Islet of Langerhans (tissue), 1 donor: ENCODE measurements around the gene PCDH19.

Source experiments
- FAIRE-seq: peaks from one replicate; lab custom pipeline; 2011; peaks lifted over from hg19 to GRCh38; lab: Jason Lieb, UNC

The PCDH19 gene

DNA sequence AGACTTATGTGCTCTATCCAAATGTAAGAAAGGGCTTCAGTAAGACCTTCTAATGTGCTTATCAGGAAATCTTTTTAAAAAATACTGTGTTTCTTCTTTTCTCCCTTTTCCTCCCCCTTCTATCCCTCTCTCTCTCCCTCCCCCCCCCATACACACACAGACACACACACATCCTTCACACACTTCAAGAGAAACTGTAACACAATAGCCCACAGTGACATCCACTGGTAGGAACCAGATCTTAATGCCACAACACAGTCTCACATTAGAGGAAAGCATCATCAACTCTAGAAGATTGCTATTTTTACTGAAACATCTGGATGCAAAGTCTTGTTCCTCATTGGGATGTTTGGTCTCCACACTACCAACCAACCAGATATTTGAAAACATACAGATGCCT, 4.6 kb downstream of the PCDH19 start:
- FAIRE-seq = no peak

DNA sequence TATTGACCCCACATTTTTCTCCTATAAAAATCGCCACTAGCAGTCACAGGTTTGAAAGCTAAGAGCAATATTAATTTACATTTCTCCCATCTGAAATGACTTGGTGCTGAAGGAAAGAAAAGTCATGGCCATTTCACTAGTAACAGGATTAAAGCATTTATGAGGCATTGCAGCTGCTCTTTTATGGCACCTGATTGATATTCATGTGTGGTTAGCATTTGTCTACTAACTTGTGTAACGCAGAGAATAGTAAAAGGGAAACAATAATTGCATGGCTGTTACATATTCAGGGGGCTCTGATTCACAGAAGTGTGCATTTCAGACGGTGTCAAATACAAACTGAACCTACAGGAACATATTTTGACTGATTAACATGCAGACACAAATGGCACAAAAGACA, 5.2 kb downstream of the PCDH19 start:
- no peak for FAIRE-seq

DNA sequence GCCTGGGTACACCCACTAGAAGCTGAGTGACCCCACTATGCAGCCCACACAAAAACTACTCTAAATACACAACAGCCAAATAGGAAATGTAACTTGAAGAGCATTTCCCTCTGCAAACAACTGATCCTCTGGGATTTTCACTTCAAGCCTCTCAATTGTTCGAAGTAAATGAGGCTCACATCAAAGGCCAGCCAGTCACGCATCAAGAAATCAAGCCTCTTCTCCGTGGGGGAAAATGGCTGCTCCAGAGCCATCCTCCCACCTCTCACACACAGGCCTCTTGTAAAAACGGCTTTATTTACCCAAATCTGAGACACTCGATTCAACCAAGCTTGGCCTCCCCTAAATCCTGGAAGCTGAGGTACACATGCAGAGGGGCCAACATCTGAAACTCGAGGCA, 14.3 kb downstream of the PCDH19 start:
- FAIRE-seq = no peak

DNA sequence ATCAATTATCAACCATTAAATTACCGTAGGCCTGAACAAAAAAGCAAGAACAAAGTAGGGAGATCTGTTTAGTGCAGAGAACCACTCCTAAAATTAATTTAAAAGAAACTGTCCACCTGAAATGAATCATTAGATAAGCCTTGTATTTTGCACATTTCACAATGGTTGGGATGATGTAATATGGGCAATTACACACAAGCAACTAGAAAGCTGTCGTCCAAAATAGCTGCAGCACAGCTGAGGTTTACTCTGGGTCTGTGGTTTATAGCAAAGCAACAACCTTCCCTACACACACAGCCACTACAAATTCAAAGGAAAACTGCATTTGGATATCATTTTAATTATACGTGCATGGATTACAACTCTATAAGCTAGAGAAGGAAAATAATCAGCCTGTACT, 28.5 kb downstream of the PCDH19 start:
- no peak for FAIRE-seq

DNA sequence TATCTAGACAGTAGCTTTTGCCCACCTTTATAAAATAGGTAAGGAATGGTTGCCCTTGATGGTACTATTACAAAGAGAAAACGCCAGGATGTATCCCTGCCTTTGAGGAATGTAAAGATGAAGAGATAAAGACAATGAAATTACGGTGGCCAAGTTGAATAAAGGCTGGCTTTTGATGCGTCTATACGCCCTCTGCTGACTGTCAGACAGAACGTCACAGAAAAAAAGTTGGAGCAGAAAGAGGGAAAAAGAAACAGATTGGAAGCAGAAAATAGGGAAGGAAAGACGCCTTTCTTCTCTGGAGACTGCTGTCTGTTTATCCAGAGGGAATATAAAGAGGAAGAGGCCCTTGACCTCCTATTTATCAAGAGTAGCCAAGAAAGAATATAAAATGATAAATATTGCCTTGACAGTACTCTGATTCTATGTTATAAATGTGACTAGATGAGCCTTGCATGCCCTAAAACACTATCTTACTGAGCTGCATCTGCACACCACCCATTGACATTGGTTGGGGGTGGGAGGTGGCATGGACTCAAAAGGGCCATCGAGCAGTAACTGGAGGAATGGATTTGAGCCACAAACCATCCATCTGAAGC, 30.6 kb downstream of the PCDH19 start:
- FAIRE-seq = peak; percentile 94

DNA sequence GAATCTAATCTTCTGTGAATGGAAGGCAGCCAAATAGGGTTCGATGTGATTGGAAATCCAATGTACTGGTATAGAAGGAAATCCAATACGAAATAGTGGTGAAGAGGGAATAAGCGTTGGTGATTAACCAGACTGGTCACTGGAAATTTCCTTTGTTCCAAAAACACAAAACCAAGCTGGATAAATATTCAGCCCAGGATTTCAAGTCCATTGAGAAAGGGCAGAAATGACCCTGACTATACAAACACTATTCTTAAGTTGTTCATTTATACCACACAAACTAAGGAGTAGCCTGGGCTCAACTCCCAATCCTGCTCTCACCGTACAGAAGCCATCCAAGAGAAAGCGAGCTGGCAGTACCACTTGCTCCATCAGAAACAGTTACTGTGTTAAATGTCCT, 32.2 kb downstream of the PCDH19 start:
- FAIRE-seq = no peak

DNA sequence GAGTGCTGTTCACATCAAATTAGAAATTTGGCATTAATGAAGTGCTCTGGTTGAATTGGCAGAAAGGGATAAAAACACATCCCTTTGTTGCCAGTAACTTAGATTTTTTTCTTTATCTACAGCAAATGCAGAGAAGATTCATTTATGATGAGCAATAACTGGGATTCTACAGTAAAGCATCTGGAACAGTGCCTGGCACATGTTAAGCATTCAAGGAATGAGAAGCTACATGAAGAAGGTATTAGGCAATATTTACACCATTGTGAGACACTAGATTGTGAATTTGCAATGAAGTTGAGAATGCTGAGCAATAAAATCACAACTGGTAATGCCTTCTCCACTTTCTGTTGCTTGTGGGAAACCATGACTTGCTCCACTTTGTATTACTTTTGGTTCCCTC, 33.5 kb downstream of the PCDH19 start:
- no peak for FAIRE-seq

DNA sequence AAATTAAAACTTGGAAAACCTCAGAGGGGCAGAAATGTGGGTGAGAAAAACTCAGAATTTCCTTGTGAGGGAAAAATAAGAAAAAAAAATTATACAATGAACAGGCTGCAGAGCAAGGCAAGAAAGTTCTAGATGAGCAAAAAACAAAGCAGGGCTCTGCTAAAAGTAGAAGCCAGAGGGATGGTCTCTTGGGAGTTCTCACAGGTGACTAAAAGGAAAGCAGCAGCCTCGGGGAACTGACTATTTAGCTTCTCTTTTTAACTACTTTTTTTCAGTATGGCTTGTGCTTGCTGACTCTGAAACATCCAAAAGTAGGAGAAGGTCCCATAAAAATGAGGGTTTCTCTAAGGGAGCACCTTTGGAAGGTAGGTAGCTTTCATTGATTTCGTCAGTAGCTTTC, 36.4 kb downstream of the PCDH19 start:
- no peak for FAIRE-seq

DNA sequence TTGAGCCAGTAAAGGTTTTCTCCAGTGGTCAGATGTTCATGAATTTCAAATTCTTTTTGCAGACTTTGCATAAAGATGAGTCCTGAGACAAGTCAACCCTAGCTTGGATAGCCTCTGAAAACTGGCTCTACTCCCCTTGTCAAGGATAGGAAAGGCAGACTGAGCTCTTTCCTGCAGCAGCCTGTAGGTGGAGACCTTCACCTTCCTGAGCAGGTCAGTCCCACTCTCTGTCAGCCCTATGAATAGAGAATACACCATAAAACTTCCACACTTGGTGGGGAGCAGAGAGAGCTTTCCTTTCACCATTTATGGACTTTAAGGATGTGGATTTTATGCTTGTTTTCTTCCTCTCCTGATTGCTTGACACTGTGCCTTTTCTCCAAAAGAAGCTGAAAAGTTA, 41.9 kb downstream of the PCDH19 start:
- FAIRE-seq = no peak

DNA sequence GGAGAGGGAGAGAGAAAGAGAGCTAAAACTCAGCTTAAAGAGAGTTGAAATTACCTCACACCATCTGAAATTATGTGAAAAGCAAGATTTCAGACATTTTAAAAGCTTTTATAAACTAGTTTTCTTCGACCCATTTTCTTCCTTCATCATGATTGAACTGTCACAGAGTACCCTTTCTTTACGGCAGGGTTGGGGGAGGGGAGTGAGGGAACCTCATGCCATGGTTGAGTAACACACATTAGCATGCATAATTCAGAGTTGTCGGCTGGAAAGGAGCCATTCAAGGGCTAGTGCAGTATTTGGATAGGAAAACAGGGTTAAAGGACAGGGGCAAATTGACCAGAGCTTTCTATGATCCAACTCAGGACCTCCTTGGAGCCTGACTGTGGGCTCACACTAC, 46.2 kb downstream of the PCDH19 start:
- FAIRE-seq = no peak

DNA sequence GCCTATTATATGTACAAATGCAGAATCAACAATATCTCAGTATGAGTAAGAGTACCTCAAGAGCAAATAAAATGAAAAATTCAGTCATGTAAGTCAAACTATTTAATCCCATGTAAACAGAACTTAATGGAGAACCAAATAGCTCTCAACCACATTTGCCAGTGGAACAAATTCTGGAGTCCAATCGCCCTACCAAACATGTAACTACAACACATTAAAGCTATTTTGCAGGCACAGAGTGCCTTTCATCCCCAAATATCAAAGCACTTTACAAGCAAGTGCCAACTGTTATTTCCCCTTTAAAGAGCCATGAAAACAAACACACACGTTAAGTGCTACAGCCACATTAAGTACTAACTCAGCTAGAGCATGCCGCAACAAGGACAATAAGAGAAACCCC, 51.3 kb downstream of the PCDH19 start:
- no peak for FAIRE-seq

DNA sequence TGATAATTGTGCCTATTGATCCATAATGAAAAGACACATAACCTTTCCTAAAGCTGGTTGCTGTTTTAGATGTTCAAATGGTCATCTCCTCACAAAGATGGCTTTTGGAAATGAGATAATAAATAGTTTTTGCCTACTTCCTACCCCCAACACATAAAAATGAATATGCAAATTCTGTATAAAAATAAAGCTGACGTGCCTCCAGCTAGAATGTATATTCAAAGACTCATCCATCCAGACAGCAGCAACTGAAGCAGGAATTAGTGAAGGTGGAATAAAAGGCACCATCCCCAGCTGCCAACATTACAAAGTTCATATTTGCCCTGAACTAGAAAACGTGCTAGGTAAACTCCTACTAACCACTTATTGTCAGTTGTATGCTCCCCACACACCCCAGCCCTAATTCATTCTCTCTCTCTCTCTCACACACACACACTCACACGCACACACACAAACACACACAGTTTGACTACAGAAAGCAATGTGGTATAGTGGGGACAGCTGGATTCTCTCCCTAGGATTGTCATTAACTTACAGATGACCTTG, 53.6 kb downstream of the PCDH19 start:
- FAIRE-seq = no peak

DNA sequence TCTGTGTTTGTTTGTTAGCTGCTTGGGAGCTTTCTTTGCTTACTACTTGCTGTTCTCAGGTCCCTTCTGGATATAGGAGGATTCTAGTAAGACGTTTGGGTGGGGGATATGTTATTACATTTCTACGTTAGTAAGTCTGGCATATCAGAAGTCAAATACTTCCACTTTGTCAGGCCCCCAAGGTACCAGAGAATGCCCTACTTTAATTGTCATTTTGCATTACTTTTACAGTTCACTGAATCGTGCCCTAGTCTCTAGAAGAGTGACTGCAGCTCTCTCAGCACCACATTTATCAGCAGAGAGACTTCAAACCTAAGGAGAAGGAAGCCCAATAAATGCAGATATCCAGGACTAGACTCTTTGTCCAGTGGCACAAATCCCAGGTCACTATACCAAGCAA, 54.4 kb downstream of the PCDH19 start:
- no peak for FAIRE-seq

DNA sequence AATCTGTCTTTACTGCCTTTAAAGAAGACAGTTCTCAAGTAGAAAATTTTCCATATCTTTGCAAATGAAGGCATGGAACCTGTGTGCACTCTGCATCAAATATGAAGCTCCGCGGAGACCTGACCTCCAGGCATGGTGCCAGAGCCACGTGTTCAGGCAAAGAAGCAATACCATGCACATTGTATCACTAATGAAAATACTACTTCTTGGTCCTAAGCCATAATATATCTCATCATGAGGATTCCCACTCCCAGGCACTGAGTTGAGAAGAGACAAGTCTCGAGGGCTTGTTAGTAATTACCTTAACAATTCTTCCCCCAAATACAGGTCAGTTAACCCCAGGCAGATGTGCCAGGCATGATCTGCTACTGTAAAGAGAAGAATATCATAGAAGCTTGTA, 56.7 kb downstream of the PCDH19 start:
- no peak for FAIRE-seq

DNA sequence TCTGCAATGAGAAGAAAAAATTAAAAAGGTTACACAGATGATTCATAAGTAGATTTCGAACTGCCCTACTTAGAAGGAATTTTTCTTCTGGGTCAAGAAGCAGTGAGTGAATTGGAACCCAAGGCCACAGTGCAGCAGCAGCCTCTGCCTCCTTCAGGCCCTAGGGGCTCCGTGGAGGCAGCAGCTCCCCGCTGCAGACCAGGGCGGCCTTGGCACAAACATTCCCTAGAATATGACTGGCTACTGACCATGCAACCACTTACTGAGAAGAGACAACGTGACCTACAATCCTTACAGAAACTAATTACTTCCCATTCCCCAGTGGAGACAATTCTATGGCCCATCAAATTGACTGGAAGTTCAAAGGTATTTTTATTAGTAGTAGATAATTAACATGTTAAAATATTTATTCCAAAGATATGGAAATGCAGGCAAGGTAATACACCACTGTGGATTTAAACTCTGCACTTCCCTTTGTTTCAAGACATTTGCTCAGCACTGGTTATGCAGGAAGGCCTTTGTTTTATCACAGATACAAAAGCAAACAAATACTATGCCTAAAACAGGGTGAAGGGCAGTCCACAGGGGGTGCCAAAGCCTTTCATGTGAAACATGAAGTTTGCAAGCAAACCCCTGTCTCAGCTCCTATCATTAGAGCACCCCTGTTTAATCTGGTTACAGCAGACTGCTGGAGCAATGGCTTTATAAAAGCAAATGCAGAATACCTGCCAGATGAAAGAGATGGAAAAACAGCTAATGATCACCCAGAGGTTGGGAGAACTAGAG, 59.2 kb downstream of the PCDH19 start:
- no peak for FAIRE-seq

DNA sequence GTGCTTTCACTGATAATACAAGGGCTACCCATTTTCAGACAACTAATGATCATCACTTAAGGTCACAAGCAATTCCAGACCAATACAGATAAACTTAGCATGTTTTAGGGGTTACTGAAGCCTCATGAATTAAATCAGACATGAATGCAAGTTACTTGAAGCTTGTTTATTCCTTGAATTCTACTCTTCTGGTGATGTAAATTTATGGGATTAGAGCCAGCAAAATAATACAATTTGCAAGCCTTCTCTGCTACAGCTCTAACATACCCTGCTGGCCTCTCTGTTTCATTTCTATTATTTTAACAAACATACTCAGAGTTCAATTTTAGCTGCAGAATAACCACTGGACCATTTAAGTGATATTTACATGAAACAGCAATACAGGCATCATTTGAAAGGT, 60.7 kb downstream of the PCDH19 start:
- no peak for FAIRE-seq

DNA sequence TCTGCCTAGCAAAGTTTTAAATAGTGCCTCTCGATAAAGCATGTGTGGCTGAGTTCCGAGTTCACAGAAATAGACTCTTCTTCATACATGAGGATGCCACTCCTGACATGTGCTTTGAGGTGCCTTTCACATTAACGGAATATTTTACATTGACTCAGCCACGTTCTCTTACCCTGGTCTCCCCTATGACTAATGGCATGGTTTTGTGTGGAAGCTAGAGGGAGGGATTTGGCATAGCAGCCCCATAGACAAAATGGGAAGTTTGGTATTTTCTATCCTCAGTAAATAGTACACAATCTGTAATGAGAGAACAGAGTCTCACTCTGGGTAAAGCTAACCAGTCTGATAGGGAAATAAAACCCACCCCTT, 68.9 kb downstream of the PCDH19 start:
- FAIRE-seq = no peak

DNA sequence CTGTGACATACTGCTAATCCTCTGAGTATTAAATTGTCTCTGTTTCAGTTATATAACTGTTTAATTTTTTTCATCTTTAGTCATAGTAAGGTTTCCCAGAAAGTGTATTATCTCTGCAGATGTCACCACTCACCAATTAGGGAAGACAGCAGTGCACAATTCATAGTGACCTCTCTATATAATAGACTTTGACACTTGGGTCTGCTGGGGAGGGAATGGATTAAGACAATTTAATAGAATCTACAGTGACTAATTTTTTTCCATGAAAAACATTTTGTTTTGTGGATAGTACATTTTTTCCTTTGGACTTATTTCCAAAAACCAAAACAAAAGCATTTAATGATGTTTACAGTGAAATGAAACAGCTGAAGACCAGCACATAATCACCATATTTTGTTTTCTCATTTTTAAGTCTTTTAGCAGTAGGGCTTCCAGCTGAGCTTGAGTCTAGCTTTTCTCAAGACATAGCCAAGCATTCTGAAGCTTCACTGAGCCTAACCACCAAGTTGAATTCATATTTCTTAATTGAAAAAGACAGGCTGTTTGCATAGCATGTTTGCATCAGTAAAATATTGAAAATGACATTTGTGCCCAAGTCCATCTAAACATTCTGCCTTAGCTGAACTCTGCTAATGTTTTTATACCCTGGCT, 69.5 kb downstream of the PCDH19 start:
- FAIRE-seq = no peak

DNA sequence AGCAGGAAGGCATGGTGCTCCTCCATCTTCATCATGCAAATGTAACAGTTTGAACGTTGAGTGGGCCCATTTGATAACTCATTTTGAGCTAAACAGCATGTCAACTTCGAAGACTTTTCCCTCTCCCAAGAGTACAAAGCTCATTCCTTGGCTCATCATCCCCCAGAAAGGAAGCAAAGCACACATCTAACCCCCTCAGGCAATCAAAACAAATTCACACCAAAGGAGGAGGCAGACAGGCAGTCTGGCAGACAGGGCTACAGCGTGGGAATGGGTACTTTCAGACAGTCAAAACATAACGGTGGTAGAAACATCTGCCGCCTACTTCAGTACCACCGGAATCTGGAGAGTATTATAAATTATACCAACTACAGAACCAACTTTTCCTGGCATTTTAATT, 81.7 kb downstream of the PCDH19 start:
- FAIRE-seq = no peak

DNA sequence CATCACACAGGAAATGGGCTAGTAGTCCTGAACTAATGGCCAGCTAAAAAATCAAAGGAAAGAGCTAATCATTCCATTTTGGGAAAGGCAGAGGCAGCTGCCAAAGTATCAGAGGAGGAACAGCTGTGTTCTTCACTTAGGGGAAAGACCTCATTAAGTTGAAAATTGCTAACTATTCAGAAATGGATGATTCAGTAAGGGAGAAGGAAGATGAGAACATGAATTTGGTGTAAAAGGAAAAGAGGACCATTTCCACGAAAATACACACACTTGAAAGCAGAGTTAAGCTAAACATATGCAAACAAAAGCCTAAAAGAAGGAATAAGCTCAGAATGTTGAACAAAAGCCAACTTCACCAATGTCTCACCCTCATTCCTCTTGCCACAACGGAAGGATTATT, 90.4 kb downstream of the PCDH19 start:
- no peak for FAIRE-seq

DNA sequence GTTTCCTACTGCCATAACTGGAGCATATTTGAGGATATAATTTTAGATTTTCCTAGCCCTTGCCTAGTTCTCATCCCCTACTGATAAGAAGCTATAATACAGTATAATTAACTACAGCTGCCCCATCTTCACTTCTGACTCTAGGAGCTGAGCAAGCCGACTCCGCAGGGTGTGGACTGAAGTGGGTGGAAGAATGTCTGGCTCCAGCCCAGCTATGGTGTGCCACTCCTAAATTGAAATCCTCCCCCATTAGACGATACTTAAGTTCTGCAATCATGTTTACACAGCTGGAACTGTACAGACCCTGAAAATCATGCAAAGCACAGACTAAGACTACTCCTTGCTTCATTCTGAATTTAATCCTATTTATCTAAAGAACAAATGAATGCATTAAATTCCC, 93.1 kb downstream of the PCDH19 start:
- no peak for FAIRE-seq

DNA sequence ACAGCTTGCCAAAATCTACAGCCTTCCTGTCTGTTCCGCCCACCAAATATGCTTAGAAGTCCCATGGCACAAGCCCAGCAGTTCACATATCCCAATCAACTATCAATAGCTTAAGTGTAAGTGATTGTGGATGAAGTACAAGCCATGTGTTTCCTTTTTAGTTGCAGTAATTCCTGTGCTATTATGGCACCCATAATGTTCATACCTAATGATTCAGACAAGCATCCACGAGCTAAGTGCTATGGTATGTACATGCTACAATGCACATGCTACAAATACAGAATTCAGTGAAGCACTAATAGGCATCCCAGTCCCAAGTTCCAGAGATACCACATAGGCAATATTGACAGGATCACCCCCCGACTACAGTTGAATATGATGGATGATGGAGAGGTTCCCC, 94.5 kb downstream of the PCDH19 start:
- no peak for FAIRE-seq

DNA sequence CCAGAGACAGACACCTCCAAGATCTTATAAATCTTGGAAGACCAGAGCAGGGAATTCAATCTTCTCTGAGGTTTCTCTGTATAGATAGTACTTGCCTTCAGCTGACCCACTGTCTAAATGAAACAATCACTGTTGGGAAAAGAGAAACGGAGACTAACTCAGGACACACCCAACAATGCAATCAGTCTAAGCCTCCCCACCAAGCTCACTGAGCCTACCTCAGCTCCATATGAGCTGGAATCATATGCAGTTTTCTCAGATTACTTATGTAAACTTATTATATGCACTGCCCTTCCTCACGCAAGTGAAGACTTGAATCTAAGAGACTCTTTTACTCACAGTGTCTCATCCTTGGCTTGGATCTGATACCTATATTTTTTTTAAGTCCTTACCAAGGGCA, 110.5 kb downstream of the PCDH19 start:
- no peak for FAIRE-seq

DNA sequence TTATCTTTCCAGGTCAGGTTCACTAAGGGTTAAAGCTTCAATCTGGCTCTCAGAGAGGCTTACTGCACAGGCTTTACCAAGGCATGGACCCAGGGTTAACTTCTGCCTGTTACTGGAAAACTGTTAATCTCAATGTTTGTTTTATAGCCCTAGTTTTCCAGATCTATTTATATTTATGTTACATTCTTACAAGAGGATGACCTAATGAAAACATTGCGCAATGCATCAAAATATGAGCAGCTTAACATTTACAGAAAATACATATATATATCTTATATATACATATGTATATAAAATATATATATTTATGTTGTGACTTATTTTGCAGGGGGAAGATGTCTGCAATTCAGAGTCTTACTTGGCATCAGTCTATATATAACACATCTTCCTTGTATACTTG, 112.3 kb downstream of the PCDH19 start:
- no peak for FAIRE-seq
